Sigmoid colon (tissue), 7 donors: ENCODE data around the gene APPL1. TPM values are rescaled to one million over a fixed set of nuclear protein-coding genes. Genes with fewer than 3 reads are reported as not detected.

Experiments used
- DNase-seq: peaks from one replicate; pipeline ENCODE4 v3.0.0-alpha.2; 2019
- H3K27ac ChIP-seq, 4 donors: fragments of 200-600 bp; sonication (generic); one replicate each; pipeline ENCODE4 v1.5.1; 2016 to 2019; ENCODE audit warnings: mild to moderate bottlenecking in 1 of 4
- H3K27me3 ChIP-seq, 3 donors: fragments of 200-600 bp; sonication (generic); one replicate each; pipeline ENCODE4 v1.5.1; 2019; ENCODE audit warnings: mild to moderate bottlenecking in 1 of 3
- H3K36me3 ChIP-seq, 4 donors: fragments of 200-600 bp; sonication (generic); one replicate each; pipeline ENCODE4 v1.5.1; 2016 to 2019
- H3K4me1 ChIP-seq, 4 donors: fragments of 200-600 bp; sonication (generic); one replicate each; pipeline ENCODE4 v1.5.1; 2017 to 2019
- H3K4me3 ChIP-seq, 4 donors: fragments of 200-600 bp; sonication (generic); one replicate each; pipeline ENCODE4 v1.5.1; 2017 to 2019; ENCODE audit warnings: mild to moderate bottlenecking in 2 of 4, moderate library complexity in 1 of 4
- H3K9me3 ChIP-seq, 4 donors: fragments of 200-600 bp in 3 of 4; sonication (generic) in 3 of 4; one replicate each; pipeline versions ENCODE4 v1.5.1 to v1.6.1; 2013 to 2019
- EP300 ChIP-seq, 4 donors: sonication (generic); formaldehyde crosslinking; IDR thresholded peaks; one replicate each; pipeline ENCODE4 v1.6.1; 2017; ENCODE audit warnings: antibody characterized with exemption in 4 of 4
- POLR2A ChIP-seq, 2 donors: fragments of 450-650 bp; IDR thresholded peaks; one replicate each; pipeline ENCODE4 v1.6.1; 2016; ENCODE audit warnings: antibody characterized with exemption in 2 of 2, mild to moderate bottlenecking in 2 of 2, moderate library complexity in 2 of 2
- POLR2AphosphoS5 ChIP-seq, 4 donors: sonication (generic); formaldehyde crosslinking; IDR thresholded peaks; one replicate each; pipeline ENCODE4 v1.6.1; 2017; ENCODE audit warnings: antibody characterized with exemption in 4 of 4
- WGBS, 2 donors: extraction: QIAGEN DNeasy Blood & Tissue Kit; methylation state at CpG; one replicate each; pipeline ENCODE4 v1.1.7; 2013; 5-methylcytosine and 5-hydroxymethylcytosine counted together
- intact Hi-C: fragments of 100-400 bp; cut with DNase I; formaldehyde crosslinking; loops from one replicate; pipeline ENCODE4 v1.15.1; 2023
- polyA plus RNA-seq, 3 donors: library from polyadenylated mRNA; stranded (reverse); fragments of 200-250 nt; gene quantifications; one replicate each; pipeline ENCODE4 v1.2.3, GENCODE V29; 2013
- total RNA-seq, 4 donors: library from RNA; depleted of rRNA; stranded (reverse); fragments of >200 nt; gene quantifications; one replicate each; pipeline ENCODE4 v1.1.0, GENCODE V29; 2016
- TF ChIP-seq, protein P1 (sequence below), 4 experiments: fragments of 450-650 bp in 3 of 4; fragments of 200-600 bp in 1 of 4; IDR thresholded peaks; one replicate each; pipeline ENCODE4 v1.5.1; 2016 to 2019; ENCODE audit warnings: antibody characterized with exemption in 4 of 4, mild to moderate bottlenecking in 3 of 4, moderate library complexity in 2 of 4
- donor health status: healthy with polysubstance abuse.
- donor health status: Bipolar disorder and iron deficiency.
- donor health status: healthy.

Gene APPL1
- total and polyA plus RNA-seq, 7 donors, result 12.6 to 63.7 (median 34.9) TPM

DNA sequence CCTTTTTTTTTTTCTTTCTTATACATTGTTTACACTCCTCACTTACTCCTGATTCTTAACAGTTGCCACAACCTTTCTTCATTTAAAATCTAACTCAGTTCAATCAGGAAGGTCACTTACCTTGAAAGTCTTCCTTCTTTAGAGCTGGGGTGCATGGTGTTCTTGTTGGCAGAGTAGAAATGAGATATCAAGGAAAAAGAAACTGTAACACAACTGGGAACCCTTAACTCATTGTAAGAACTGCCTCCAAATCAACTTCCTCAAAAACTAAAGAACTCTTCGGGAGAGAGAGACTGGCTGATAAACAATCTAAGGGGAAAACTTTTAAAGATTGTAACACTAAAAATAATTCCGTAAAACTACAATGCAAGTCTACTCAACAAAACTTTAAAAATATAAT is 1.4 kb upstream of the APPL1 start:
- no peak for DNase-seq
- peak overlapping the region in 1 of 4 donors; percentile 96 for H3K27ac ChIP-seq
- H3K9me3 ChIP-seq, result no peaks in the 10 kb centered on the region
- 49 to 55% methylated on average over 2 of the region's 2 CpGs for WGBS, 2 donors
- H3K4me1 ChIP-seq, result peaks cover 0 to 34% (median 25%) of the 10 kb centered on the region in 4 donors
- intact Hi-C loops, result loop anchor here (2.0 to 5.0 kb wide), 5 partner anchors 55 to 669 kb away; partner anchors contain the start of genes CCDC66 and TASOR
- no peaks in the 10 kb centered on the region for H3K27me3 ChIP-seq
- H3K36me3 ChIP-seq, result no peaks in the 10 kb centered on the region
- no peak overlapping the region for H3K4me3 ChIP-seq
- TF ChIP-seq, protein P1, sequence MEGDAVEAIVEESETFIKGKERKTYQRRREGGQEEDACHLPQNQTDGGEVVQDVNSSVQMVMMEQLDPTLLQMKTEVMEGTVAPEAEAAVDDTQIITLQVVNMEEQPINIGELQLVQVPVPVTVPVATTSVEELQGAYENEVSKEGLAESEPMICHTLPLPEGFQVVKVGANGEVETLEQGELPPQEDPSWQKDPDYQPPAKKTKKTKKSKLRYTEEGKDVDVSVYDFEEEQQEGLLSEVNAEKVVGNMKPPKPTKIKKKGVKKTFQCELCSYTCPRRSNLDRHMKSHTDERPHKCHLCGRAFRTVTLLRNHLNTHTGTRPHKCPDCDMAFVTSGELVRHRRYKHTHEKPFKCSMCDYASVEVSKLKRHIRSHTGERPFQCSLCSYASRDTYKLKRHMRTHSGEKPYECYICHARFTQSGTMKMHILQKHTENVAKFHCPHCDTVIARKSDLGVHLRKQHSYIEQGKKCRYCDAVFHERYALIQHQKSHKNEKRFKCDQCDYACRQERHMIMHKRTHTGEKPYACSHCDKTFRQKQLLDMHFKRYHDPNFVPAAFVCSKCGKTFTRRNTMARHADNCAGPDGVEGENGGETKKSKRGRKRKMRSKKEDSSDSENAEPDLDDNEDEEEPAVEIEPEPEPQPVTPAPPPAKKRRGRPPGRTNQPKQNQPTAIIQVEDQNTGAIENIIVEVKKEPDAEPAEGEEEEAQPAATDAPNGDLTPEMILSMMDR (IDR thresholded peaks at IDR 0.05), result no peak
- no peak for TF ChIP-seq POLR2A (IDR thresholded peaks at IDR 0.05)
- no peak for TF ChIP-seq POLR2AphosphoS5 (IDR thresholded peaks at IDR 0.05)
- no peak for TF ChIP-seq EP300 (IDR thresholded peaks at IDR 0.05)

DNA sequence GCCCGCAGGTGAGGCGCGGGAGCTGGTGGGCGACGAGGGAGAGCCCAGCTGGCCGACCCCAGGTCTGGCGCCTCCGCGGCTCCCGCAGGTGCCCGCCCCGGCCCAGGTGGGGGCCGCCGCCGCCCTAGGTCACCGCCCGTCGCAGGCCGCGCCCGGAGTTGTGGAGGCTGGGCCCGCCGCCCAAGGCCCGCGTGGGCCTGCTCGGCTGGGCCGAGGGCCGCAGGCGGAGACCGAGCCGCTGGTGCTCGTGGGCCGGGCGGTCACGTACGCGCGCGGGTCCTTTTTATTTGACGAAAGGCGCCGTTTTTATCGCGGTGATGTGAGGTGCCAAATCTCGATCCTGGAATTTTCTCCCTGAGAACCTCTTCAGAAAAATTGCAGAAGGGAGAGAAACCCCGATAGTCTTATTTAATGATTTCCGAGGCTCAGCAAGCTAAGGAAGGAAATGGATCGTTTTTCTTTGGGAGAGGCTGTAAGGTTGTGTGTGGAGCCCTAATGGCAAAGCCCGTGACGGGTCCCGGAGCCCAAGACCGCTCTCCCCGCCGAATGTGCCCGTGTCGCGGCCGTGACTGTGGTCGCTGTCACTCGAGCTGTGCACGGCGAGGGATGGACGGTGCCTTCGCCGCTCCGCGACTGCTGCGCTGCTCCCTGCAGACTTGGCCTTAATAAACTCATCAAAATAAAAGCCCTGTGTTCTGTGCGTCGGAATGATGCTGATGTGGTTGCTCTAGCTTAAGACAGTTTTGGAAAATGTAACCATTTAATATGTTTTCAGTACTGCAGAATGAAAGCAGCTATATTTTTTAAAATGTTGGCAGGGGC is 612 bp downstream of the APPL1 start:
- intact Hi-C loops, result loop anchor here (2.0 to 5.0 kb wide), 5 partner anchors 57 to 671 kb away; partner anchors contain the start of genes CCDC66 and TASOR
- 0% methylated on average over 70 of the region's 70 CpGs for WGBS, 2 donors
- peaks cover 0 to 36% (median 26%) of the 10 kb centered on the region in 4 donors for H3K4me1 ChIP-seq

DNA sequence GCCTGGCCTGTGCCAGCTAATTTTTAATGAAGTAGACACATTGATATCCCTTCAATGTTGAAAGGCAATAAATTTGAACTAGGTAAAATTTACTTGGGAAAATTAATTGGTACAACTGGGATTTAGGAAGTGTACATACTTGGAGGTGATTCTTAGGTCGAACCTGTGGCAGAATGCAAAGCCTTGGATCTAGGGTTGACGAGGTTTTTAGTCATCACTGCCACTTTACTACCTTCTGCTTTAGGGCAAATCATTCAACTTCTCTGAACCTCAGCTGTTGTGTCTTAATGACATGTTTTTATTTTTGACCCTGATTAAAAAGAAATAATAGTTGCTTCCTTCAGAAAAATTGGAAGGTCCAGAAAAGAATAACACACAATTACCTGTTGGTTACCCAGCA is 2.5 kb downstream of the APPL1 start:
- intact Hi-C loops, result no loop called here
- peaks cover 0 to 45% (median 28%) of the 10 kb centered on the region in 4 donors for H3K4me1 ChIP-seq
- TF ChIP-seq POLR2AphosphoS5 (IDR thresholded peaks at IDR 0.05), result no peak
- no peak for TF ChIP-seq EP300 (IDR thresholded peaks at IDR 0.05)
- TF ChIP-seq, protein P1 (IDR thresholded peaks at IDR 0.05), result no peak
- no peak for TF ChIP-seq POLR2A (IDR thresholded peaks at IDR 0.05)
- H3K9me3 ChIP-seq, result no peaks in the 10 kb centered on the region
- H3K27me3 ChIP-seq, result no peaks in the 10 kb centered on the region
- H3K27ac ChIP-seq, result peak overlapping the region in 3 of 4 donors; percentile 23 to 96 (median 93)
- WGBS, 2 donors, result 72 to 80% methylated on average over 2 of the region's 2 CpGs
- no peaks in the 10 kb centered on the region for H3K36me3 ChIP-seq
- no peak for DNase-seq
- H3K4me3 ChIP-seq, result no peak overlapping the region

More for the DNA sequence above, 612 bp downstream of the APPL1 start:
- peak overlapping the region; percentile 93 to 98 (median 96) for H3K27ac ChIP-seq
- H3K27me3 ChIP-seq, result no peaks in the 10 kb centered on the region
- no peaks in the 10 kb centered on the region for H3K36me3 ChIP-seq
- peak overlapping the region; percentile 69 to 88 (median 80) for H3K4me3 ChIP-seq
- DNase-seq, result peak; percentile 72
- TF ChIP-seq EP300 (IDR thresholded peaks at IDR 0.05) (no peak), POLR2AphosphoS5 (IDR thresholded peaks at IDR 0.05) (peak; percentile 66 to 85 (median 82)), POLR2A (IDR thresholded peaks at IDR 0.05) (peak in 1 of 2 donors; percentile 52)
- no peaks in the 10 kb centered on the region for H3K9me3 ChIP-seq

DNA sequence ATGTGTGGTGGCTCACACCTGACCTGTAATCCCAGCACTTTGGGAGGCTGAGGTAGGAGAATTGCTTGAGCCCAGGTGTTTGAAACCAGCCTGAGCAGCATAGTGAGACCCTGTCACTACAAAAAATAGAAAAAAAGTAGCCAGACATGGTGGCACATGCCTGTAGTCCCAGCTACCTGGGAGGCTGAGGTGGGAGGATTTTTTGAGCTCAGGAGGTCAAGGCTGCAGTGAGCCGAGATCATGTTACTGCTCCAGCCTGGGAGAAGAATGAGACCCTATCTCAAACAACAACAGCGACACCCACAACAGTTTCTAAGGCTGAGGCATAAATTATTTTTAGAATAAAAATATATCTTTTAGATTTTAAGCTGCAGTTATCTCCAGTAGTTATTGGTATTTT is 6.3 kb downstream of the APPL1 start:
- peaks cover 0 to 17% (median 5%) of the 10 kb centered on the region in 4 donors for H3K36me3 ChIP-seq
- TF ChIP-seq POLR2AphosphoS5 (IDR thresholded peaks at IDR 0.05) (no peak), POLR2A (IDR thresholded peaks at IDR 0.05) (no peak), EP300 (IDR thresholded peaks at IDR 0.05) (no peak)
- TF ChIP-seq, protein P1 (IDR thresholded peaks at IDR 0.05), result no peak
- H3K27me3 ChIP-seq, result no peaks in the 10 kb centered on the region
- no peak for DNase-seq
- H3K4me1 ChIP-seq, result peaks cover 0 to 34% (median 23%) of the 10 kb centered on the region in 4 donors
- WGBS, 2 donors, result 96 to 98% methylated on average over 2 of the region's 2 CpGs
- intact Hi-C loops, result no loop called here
- H3K4me3 ChIP-seq, result no peak overlapping the region
- no peak overlapping the region for H3K27ac ChIP-seq
- H3K9me3 ChIP-seq, result no peaks in the 10 kb centered on the region
